HEK293 (cell line): Measurements from ENCODE around the gene TUBA8.

Experiments
- CTCF ChIA-PET: fragments of 350-600 bp; formaldehyde crosslinking; extraction: SDS; loops from one replicate; lab custom pipeline; 2021; ENCODE audit warnings: antibody characterized with exemption; lab: Yijun Ruan, JAX
- POLR2A ChIA-PET: fragments of 300-600 bp; formaldehyde crosslinking; extraction: SDS; loops from one replicate; lab custom pipeline; 2020; ENCODE audit warnings: antibody characterized with exemption, inconsistent platforms; lab: Yijun Ruan, JAX
- H3K27ac ChIP-seq: fragments of 200-500 bp; sonication (Bioruptor generic); 2 replicates; pipeline ENCODE4 v1.5.1; 2014; ENCODE audit warnings: low read depth, low read length, control low read depth, inconsistent platforms; ENCODE audit errors: extremely low read depth
- H3K36me3 ChIP-seq, 2 experiments: fragments of 200-500 bp in 1 of 2; sonication (Bioruptor generic) in 1 of 2; 1 replicate in 1 of 2; 2 replicates in 1 of 2; pipeline ENCODE4 v1.5.1; 2014 to 2017; ENCODE audit warnings: inconsistent platforms in 2 of 2, low read length in 2 of 2; ENCODE audit not compliant: control insufficient read depth in 2 of 2, insufficient read depth in 1 of 2
- H3K4me1 ChIP-seq: fragments of 200-500 bp; sonication (Bioruptor generic); 2 replicates; pipeline ENCODE4 v1.5.1; 2014; ENCODE audit warnings: mild to moderate bottlenecking, low read length, inconsistent platforms; ENCODE audit not compliant: control insufficient read depth, insufficient read depth
- H3K4me3 ChIP-seq: 2 replicates; pipeline ENCODE4 v1.5.1; 2011; ENCODE audit warnings: low read depth, mild to moderate bottlenecking, control low read depth, low read length, moderate library complexity
- H3K9me3 ChIP-seq: fragments of 200-500 bp; sonication (Bioruptor generic); 2 replicates; pipeline ENCODE4 v1.5.1; 2014; ENCODE audit warnings: low read depth, low read length, inconsistent platforms; ENCODE audit not compliant: control insufficient read depth, insufficient read depth
- GFI1B ChIP-seq: fragments of 450-650 bp; formaldehyde crosslinking; IDR thresholded peaks from 2 replicates; pipeline ENCODE4 v1.5.1; 2016; ENCODE audit warnings: missing biosample characterization, missing genetic modification characterization
- GLIS1 ChIP-seq: fragments of 450-650 bp; formaldehyde crosslinking; IDR thresholded peaks from 2 replicates; pipeline ENCODE4 v1.5.1; 2016; ENCODE audit warnings: missing biosample characterization, missing genetic modification characterization
- IKZF3 ChIP-seq: fragments of 450-650 bp; IDR thresholded peaks from 2 replicates; pipeline ENCODE4 v1.5.0; 2018; ENCODE audit warnings: missing biosample characterization, mild to moderate bottlenecking, missing genetic modification characterization, moderate library complexity
- KLF10 ChIP-seq: fragments of 450-650 bp; IDR thresholded peaks from 2 replicates; pipeline ENCODE4 v1.5.1; 2018; ENCODE audit warnings: missing biosample characterization, mild to moderate bottlenecking, missing genetic modification characterization
- MZF1 ChIP-seq: fragments of 450-650 bp; formaldehyde crosslinking; IDR thresholded peaks from 2 replicates; pipeline ENCODE4 v1.5.1; 2017; ENCODE audit warnings: missing biosample characterization, missing genetic modification characterization, borderline replicate concordance
- TRIM28 ChIP-seq: IDR thresholded peaks from 2 replicates; pipeline ENCODE4 v1.6.1; 2011; ENCODE audit warnings: low read length, control low read depth, borderline replicate concordance
- ZFHX2 ChIP-seq: fragments of 450-650 bp; formaldehyde crosslinking; conservative IDR thresholded peaks from 2 replicates; pipeline ENCODE4 v1.5.1; 2016; ENCODE audit warnings: missing biosample characterization, missing genetic modification characterization
- ZFP41 ChIP-seq: fragments of 450-650 bp; formaldehyde crosslinking; IDR thresholded peaks from 2 replicates; pipeline ENCODE4 v1.5.1; 2016; ENCODE audit warnings: missing biosample characterization, missing genetic modification characterization, borderline replicate concordance
- ZIC2 ChIP-seq: fragments of 450-650 bp; formaldehyde crosslinking; IDR thresholded peaks from 2 replicates; pipeline ENCODE4 v1.5.1; 2016; ENCODE audit warnings: missing biosample characterization, missing genetic modification characterization
- ZNF112 ChIP-seq: fragments of 450-650 bp; formaldehyde crosslinking; IDR thresholded peaks from 2 replicates; pipeline ENCODE4 v1.5.0; 2017; ENCODE audit warnings: missing biosample characterization, missing genetic modification characterization
- ZNF155 ChIP-seq: fragments of 450-650 bp; formaldehyde crosslinking; IDR thresholded peaks from 2 replicates; pipeline ENCODE4 v1.5.1; 2016; ENCODE audit warnings: missing biosample characterization, missing genetic modification characterization
- ZNF16 ChIP-seq: fragments of 450-650 bp; formaldehyde crosslinking; IDR thresholded peaks from 2 replicates; pipeline ENCODE4 v1.5.1; 2016; ENCODE audit warnings: low read depth, missing biosample characterization, missing genetic modification characterization
- ZNF324 ChIP-seq: fragments of 450-650 bp; formaldehyde crosslinking; IDR thresholded peaks from 2 replicates; pipeline ENCODE4 v1.5.1; 2016; ENCODE audit warnings: missing biosample characterization, missing genetic modification characterization
- ZNF366 ChIP-seq: fragments of 450-650 bp; formaldehyde crosslinking; conservative IDR thresholded peaks from 2 replicates; pipeline ENCODE4 v1.5.1; 2016; ENCODE audit warnings: missing biosample characterization, missing genetic modification characterization
- ZNF37A ChIP-seq: fragments of 450-650 bp; IDR thresholded peaks from 2 replicates; pipeline ENCODE4 v1.5.1; 2018; ENCODE audit warnings: missing biosample characterization, missing genetic modification characterization
- ZNF394 ChIP-seq: fragments of 450-650 bp; formaldehyde crosslinking; IDR thresholded peaks from 2 replicates; pipeline ENCODE4 v1.5.1; 2016; ENCODE audit warnings: missing biosample characterization, missing genetic modification characterization, mild to moderate bottlenecking, moderate library complexity, borderline replicate concordance
- ZNF404 ChIP-seq: fragments of 450-650 bp; formaldehyde crosslinking; IDR thresholded peaks from 2 replicates; pipeline ENCODE4 v1.5.1; 2017; ENCODE audit warnings: missing biosample characterization, missing genetic modification characterization
- ZNF423 ChIP-seq: fragments of 450-650 bp; formaldehyde crosslinking; IDR thresholded peaks from 2 replicates; pipeline ENCODE4 v1.5.1; 2016; ENCODE audit warnings: missing biosample characterization, missing genetic modification characterization
- ZNF48 ChIP-seq: fragments of 450-650 bp; formaldehyde crosslinking; IDR thresholded peaks from 2 replicates; pipeline ENCODE4 v1.5.1; 2016; ENCODE audit warnings: missing biosample characterization, missing genetic modification characterization
- ZNF548 ChIP-seq: fragments of 450-650 bp; formaldehyde crosslinking; IDR thresholded peaks from 2 replicates; pipeline ENCODE4 v1.5.1; 2016; ENCODE audit warnings: missing biosample characterization, missing genetic modification characterization
- ZNF664 ChIP-seq: fragments of 450-650 bp; formaldehyde crosslinking; IDR thresholded peaks from 2 replicates; pipeline ENCODE4 v1.5.1; 2016; ENCODE audit warnings: missing biosample characterization, missing genetic modification characterization
- ZNF677 ChIP-seq: fragments of 450-650 bp; IDR thresholded peaks from 2 replicates; pipeline ENCODE4 v1.5.0; 2018; ENCODE audit warnings: missing biosample characterization, mild to moderate bottlenecking, missing genetic modification characterization, moderate library complexity
- ZNF768 ChIP-seq: fragments of 450-650 bp; formaldehyde crosslinking; IDR thresholded peaks from 2 replicates; pipeline ENCODE4 v1.5.1; 2018; ENCODE audit warnings: missing biosample characterization, mild to moderate bottlenecking, missing genetic modification characterization
- ZNF830 ChIP-seq: fragments of 450-650 bp; IDR thresholded peaks from 2 replicates; pipeline ENCODE4 v1.5.0; 2018; ENCODE audit warnings: missing biosample characterization, missing genetic modification characterization, low read depth, mild to moderate bottlenecking, moderate library complexity
- ZSCAN30 ChIP-seq: fragments of 450-650 bp; IDR thresholded peaks from 2 replicates; pipeline ENCODE4 v1.5.1; 2018; ENCODE audit warnings: missing biosample characterization, mild to moderate bottlenecking, missing genetic modification characterization, moderate library complexity
- TF ChIP-seq, protein P1 (sequence below): fragments of 450-650 bp; formaldehyde crosslinking; IDR thresholded peaks from 2 replicates; pipeline ENCODE4 v1.5.1; 2016; ENCODE audit warnings: missing biosample characterization, missing genetic modification characterization
- TF ChIP-seq, protein P2 (sequence below): fragments of 450-650 bp; formaldehyde crosslinking; IDR thresholded peaks from 2 replicates; pipeline ENCODE4 v1.5.1; 2016; ENCODE audit warnings: missing biosample characterization, missing genetic modification characterization

TUBA8 gene

DNA sequence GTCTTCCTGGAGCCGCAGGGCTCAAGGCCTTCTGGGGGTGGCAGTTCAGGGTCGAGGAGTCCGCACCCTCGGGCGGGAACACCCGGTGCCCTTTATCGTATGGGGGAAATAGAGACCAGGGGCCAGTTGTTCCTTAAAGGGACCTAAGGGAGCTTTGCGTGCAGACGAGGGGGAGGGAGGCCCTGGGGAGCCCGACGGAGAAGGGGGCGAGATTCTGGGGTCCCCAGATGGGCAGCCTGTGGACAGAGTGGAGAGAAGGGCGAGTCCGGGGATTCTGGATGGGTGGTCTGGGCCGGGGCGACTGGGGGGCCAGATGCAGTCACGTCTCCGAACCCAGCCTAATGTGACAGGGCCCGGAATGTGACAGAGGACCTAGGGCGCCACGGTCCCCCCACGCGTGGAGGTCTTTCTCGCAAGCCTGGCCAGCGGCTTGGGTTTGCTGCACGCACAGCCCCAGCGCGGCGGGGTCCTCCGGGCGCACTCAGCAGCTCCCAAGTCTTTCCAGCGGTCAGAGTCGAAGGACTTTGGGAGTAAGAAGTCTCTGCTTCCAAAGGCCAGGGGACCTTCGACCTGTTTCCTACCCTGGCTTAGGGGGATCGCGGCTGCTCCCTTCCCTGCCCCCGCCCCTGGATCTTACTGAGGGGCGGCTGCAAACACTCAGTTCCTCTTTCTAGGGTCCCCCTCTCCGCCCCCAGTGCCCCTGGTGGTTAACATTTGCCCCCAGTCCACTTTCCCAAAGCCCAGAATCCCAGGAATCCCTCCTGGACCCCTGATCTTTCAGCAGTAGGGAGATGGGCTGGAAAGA is 547 bp downstream of the TUBA8 start:
- TF ChIP-seq ZNF16 (tag by site-specific recombination) (no peak), KLF10 (tag by site-specific recombination) (no peak), ZNF404 (tag by site-specific recombination) (no peak), GFI1B (tag by site-specific recombination) (no peak), MZF1 (no peak), ZNF394 (tag by site-specific recombination) (no peak), ZFP41 (no peak), ZSCAN30 (tag by site-specific recombination) (no peak), ZNF830 (tag by site-specific recombination) (no peak), ZNF37A (tag by site-specific recombination) (no peak), ZNF48 (tag by site-specific recombination) (no peak), ZFHX2 (tag by site-specific recombination) (no peak)
- TF ChIP-seq, protein P1, sequence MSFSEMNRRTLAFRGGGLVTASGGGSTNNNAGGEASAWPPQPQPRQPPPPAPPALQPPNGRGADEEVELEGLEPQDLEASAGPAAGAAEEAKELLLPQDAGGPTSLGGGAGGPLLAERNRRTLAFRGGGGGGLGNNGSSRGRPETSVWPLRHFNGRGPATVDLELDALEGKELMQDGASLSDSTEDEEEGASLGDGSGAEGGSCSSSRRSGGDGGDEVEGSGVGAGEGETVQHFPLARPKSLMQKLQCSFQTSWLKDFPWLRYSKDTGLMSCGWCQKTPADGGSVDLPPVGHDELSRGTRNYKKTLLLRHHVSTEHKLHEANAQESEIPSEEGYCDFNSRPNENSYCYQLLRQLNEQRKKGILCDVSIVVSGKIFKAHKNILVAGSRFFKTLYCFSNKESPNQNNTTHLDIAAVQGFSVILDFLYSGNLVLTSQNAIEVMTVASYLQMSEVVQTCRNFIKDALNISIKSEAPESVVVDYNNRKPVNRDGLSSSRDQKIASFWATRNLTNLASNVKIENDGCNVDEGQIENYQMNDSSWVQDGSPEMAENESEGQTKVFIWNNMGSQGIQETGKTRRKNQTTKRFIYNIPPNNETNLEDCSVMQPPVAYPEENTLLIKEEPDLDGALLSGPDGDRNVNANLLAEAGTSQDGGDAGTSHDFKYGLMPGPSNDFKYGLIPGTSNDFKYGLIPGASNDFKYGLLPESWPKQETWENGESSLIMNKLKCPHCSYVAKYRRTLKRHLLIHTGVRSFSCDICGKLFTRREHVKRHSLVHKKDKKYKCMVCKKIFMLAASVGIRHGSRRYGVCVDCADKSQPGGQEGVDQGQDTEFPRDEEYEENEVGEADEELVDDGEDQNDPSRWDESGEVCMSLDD (tag by site-specific recombination): no peak
- no peaks in the 10 kb centered on the region for H3K4me1 ChIP-seq
- CTCF ChIA-PET: no interaction called here
- peak overlapping the region; percentile 29 for H3K4me3 ChIP-seq
- POLR2A ChIA-PET: no interaction called here
- no peaks in the 10 kb centered on the region for H3K36me3 ChIP-seq
- no peaks in the 10 kb centered on the region for H3K9me3 ChIP-seq
- H3K27ac ChIP-seq: no peak overlapping the region

DNA sequence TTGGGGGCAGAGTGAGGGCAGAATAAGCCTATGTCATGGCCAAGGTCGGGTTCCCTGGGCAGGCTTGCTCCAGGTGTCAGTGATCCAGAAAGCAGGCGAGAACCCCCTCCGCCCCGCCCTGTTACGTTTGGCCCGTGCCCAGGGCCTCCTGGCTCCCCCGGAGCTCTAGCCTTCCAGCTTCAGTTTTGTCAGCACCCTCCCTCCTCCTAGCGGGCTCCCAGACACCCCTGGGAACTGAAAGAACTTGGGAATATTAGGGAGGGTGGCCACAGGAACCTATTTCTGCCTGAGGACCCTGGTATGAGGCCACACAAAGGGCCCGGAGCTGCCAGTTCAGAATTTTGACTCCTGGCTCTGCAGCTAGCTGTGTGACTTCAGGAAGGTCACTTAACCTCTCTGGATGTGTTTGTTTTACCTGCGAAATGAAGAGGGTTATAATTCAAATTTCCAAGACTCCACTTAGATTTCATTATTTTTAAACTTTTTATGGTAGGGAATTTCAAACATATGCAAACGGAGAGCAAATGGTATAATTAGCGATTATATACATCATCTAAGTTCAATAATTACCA is 1.2 kb downstream of the TUBA8 start:
- TF ChIP-seq TRIM28 (no peak), ZNF768 (0 out of 2 replicates have a peak, but pooled peaks have one; percentile 66)
- Histone ChIP-seq H3K4me3 (no peak overlapping the region), H3K4me1 (no peaks in the 10 kb centered on the region), H3K27ac (no peak overlapping the region), H3K36me3 (no peaks in the 10 kb centered on the region), H3K9me3 (no peaks in the 10 kb centered on the region)
- ChIA-PET CTCF (interaction anchor here (0.7 kb wide), 1 partner anchor 19 kb away, joined by 3 read pairs; no protein-coding TSS in a partner anchor), POLR2A (interaction anchor here (0.6 kb wide), 1 partner anchor 667 kb away, joined by 3 read pairs; no protein-coding TSS in a partner anchor)

DNA sequence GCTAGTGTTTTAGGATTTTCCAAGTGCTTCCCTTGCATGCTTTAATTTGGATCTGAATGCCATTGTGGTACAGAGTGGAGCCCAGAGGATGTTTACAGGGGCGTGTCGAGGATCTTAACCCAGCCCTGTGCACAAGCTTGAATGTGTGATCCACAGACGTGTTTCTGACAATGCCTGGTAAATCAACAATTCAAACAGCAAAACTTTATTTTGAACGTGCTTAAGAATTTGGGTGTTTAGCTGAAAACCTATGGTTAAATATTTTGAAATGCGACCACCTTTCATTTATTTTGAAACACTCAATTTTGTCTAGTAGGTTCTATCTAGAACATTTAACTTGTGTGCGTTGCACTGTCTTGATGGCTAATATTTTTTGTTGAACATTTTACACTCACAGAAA is 1.8 kb downstream of the TUBA8 start:
- POLR2A ChIA-PET: interaction anchor here (0.6 kb wide), 1 partner anchor 668 kb away, joined by 3 read pairs; no protein-coding TSS in a partner anchor
- Histone ChIP-seq H3K4me1 (no peaks in the 10 kb centered on the region), H3K4me3 (no peak overlapping the region), H3K9me3 (no peaks in the 10 kb centered on the region), H3K36me3 (no peaks in the 10 kb centered on the region), H3K27ac (no peak overlapping the region)
- CTCF ChIA-PET: interaction anchor here (0.5 to 0.7 kb wide), 2 partner anchors 9 to 20 kb away, joined by 3 read pairs; no protein-coding TSS in a partner anchor
- TF ChIP-seq ZFHX2 (tag by site-specific recombination): no peak
- no peak for TF ChIP-seq ZNF366 (tag by site-specific recombination)
- no peak for TF ChIP-seq ZNF155
- TF ChIP-seq IKZF3 (tag by site-specific recombination): no peak
- TF ChIP-seq ZIC2 (tag by site-specific recombination): no peak
- TF ChIP-seq ZNF112 (tag by site-specific recombination): no peak
- TF ChIP-seq ZNF423 (tag by site-specific recombination): no peak
- no peak for TF ChIP-seq GLIS1
- no peak for TF ChIP-seq ZNF548 (tag by site-specific recombination)
- TF ChIP-seq, protein P2, sequence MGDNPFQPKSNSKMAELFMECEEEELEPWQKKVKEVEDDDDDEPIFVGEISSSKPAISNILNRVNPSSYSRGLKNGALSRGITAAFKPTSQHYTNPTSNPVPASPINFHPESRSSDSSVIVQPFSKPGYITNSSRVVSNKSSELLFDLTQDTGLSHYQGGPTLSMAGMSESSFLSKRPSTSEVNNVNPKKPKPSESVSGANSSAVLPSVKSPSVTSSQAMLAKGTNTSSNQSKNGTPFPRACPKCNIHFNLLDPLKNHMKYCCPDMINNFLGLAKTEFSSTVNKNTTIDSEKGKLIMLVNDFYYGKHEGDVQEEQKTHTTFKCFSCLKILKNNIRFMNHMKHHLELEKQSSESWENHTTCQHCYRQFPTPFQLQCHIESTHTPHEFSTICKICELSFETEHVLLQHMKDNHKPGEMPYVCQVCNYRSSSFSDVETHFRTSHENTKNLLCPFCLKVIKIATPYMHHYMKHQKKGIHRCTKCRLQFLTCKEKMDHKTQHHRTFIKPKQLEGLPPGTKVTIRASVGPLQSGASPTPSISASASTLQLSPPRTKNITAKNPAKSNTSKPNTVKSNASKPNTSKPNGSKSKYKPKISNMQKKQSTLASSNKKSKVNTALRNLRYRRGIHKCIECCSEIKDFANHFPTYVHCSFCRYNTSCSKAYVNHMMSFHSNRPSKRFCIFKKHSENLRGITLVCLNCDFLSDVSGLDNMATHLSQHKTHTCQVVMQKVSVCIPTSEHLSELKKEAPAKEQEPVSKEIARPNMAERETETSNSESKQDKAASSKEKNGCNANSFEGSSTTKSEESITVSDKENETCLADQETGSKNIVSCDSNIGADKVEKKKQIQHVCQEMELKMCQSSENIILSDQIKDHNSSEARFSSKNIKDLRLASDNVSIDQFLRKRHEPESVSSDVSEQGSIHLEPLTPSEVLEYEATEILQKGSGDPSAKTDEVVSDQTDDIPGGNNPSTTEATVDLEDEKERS (tag by site-specific recombination): no peak
- TF ChIP-seq ZNF48 (tag by site-specific recombination): no peak
- no peak for TF ChIP-seq ZNF664 (tag by site-specific recombination)
- TF ChIP-seq ZNF324 (tag by site-specific recombination): no peak
- TF ChIP-seq ZNF677 (tag by site-specific recombination): no peak
